CD4-positive, alpha-beta T cell treated with Interferon gamma for 1 hour (primary cell): ENCODE measurements around the gene MYO1D.
"Not testable (repeated sequence)": the region's sequence is repeated elsewhere in the genome, so short reads cannot be mapped to it uniquely, and the experiment has no call there.

Source experiments
- DNase-seq: peaks from one replicate; pipeline ENCODE4 v3.0.0-alpha.2; 2020

The MYO1D gene

GRCh38 chr17:32720671-32721070 lies 156.3 kb downstream of the MYO1D start:
- DNase-seq: no peak

GRCh38 chr17:32719689-32720088 lies 157.2 kb downstream of the MYO1D start:
- DNase-seq: no peak

- DNase-seq: not testable (repeated sequence)
These were observed 162.0 kb downstream of the MYO1D start for GRCh38 chr17:32714922-32715321.

GRCh38 chr17:32714206-32714605 lies 162.7 kb downstream of the MYO1D start:
- not testable (repeated sequence) for DNase-seq

- DNase-seq: no peak
These were observed 163.8 kb downstream of the MYO1D start for GRCh38 chr17:32713081-32713480.

- DNase-seq: no peak
These were observed 167.4 kb downstream of the MYO1D start for GRCh38 chr17:32709562-32709961.

GRCh38 chr17:32701871-32702270 lies 175.1 kb downstream of the MYO1D start:
- DNase-seq: no peak

GRCh38 chr17:32699247-32699646 lies 177.7 kb downstream of the MYO1D start:
- no peak for DNase-seq

GRCh38 chr17:32697728-32698625 lies 178.9 kb downstream of the MYO1D start:
- no peak for DNase-seq

GRCh38 chr17:32696426-32696825 lies 180.5 kb downstream of the MYO1D start:
- DNase-seq: no peak

GRCh38 chr17:32695864-32696263 lies 181.1 kb downstream of the MYO1D start:
- no peak for DNase-seq

- DNase-seq: no peak
These were observed 183.6 kb downstream of the MYO1D start for GRCh38 chr17:32693194-32693897.

- DNase-seq: no peak
These were observed 184.7 kb downstream of the MYO1D start for GRCh38 chr17:32692179-32692578.

- no peak for DNase-seq
These were observed 187.6 kb downstream of the MYO1D start for GRCh38 chr17:32689348-32689747.

GRCh38 chr17:32688221-32688620 lies 188.7 kb downstream of the MYO1D start:
- DNase-seq: no peak

- no peak for DNase-seq
These were observed 192.6 kb downstream of the MYO1D start for GRCh38 chr17:32684087-32684958.

GRCh38 chr17:32673964-32674363 lies 203.0 kb downstream of the MYO1D start:
- no peak for DNase-seq

GRCh38 chr17:32672711-32673110 lies 204.2 kb downstream of the MYO1D start:
- DNase-seq: no peak

- no peak for DNase-seq
These were observed 205.0 kb downstream of the MYO1D start for GRCh38 chr17:32671896-32672295.

GRCh38 chr17:32664936-32665583 lies 211.9 kb downstream of the MYO1D start:
- no peak for DNase-seq

GRCh38 chr17:32660496-32660985 lies 216.4 kb downstream of the MYO1D start:
- DNase-seq: no peak

- peak; percentile 32 for DNase-seq
These were observed 217.5 kb downstream of the MYO1D start for GRCh38 chr17:32659419-32659842.
